GM23338 (cell line): ENCODE results near the gene ARHGAP30. TPM values are rescaled to one million over a fixed set of nuclear protein-coding genes. Genes with fewer than 3 reads are reported as not detected.

Experiments used
- ATAC-seq: fragments of 200-7000 bp; cut with Tn5 transposase; 3 replicates; pipeline ENCODE4 v1.9.1; 2020
- DNase-seq: peaks from one replicate; pipeline ENCODE4 v3.0.0-alpha.2; 2015; ENCODE audit warnings: low spot score
- H2AFZ ChIP-seq: fragments of 200-600 bp; sonication (generic); 2 replicates; pipeline ENCODE4 v1.8.0; 2016; ENCODE audit warnings: antibody characterized with exemption, mild to moderate bottlenecking, moderate library complexity
- H3F3A ChIP-seq: fragments of 200-600 bp; sonication (generic); replicated peaks from 2 replicates; pipeline ENCODE4 v1.8.0; 2017; ENCODE audit warnings: antibody characterized with exemption, mixed run types, low read depth
- H3K27ac ChIP-seq: fragments of 200-600 bp; sonication (generic); 2 replicates; pipeline ENCODE4 v1.6.1; 2016; ENCODE audit warnings: low read depth
- H3K27me3 ChIP-seq: fragments of 200-600 bp; sonication (generic); 2 replicates; pipeline ENCODE4 v1.8.0; 2016; ENCODE audit warnings: mild to moderate bottlenecking, mixed run types, moderate library complexity; ENCODE audit not compliant: insufficient read depth
- H3K36me3 ChIP-seq: fragments of 200-600 bp; sonication (generic); 2 replicates; pipeline ENCODE4 v1.8.0; 2016; ENCODE audit warnings: mild to moderate bottlenecking; ENCODE audit not compliant: insufficient read depth
- H3K4me1 ChIP-seq: fragments of 200-600 bp; sonication (generic); 2 replicates; pipeline ENCODE4 v1.8.0; 2016; ENCODE audit warnings: mild to moderate bottlenecking, moderate library complexity; ENCODE audit not compliant: insufficient read depth
- H3K4me2 ChIP-seq: fragments of 200-600 bp; sonication (generic); 2 replicates; pipeline ENCODE4 v1.7.1; 2017; ENCODE audit warnings: mixed run types
- H3K4me3 ChIP-seq: fragments of 200-600 bp; sonication (generic); 2 replicates; pipeline ENCODE4 v1.6.1; 2016; ENCODE audit warnings: mixed run types
- H3K79me2 ChIP-seq: fragments of 200-600 bp; sonication (generic); replicated peaks from 2 replicates; pipeline ENCODE4 v1.8.0; 2017; ENCODE audit warnings: mild to moderate bottlenecking; ENCODE audit not compliant: insufficient read depth
- H3K9me2 ChIP-seq: fragments of 200-600 bp; sonication (generic); 2 replicates; pipeline ENCODE4 v1.8.0; 2017; ENCODE audit not compliant: insufficient read depth
- H4K20me1 ChIP-seq: fragments of 200-600 bp; sonication (generic); replicated peaks from 2 replicates; pipeline ENCODE4 v1.8.0; 2017; ENCODE audit warnings: mild to moderate bottlenecking; ENCODE audit not compliant: insufficient read depth
- H3K27ac Mint-ChIP-seq: 2 replicates; pipeline ENCODE4 v1.8.0; 2020; ENCODE audit warnings: inconsistent platforms, mild to moderate bottlenecking, moderate library complexity, mixed read lengths
- H3K27me3 Mint-ChIP-seq: 3 replicates; pipeline ENCODE4 v1.8.0; 2022; ENCODE audit warnings: low read depth, mild to moderate bottlenecking, moderate library complexity, mixed read lengths, inconsistent platforms; ENCODE audit not compliant: insufficient read depth, poor library complexity
- H3K36me3 Mint-ChIP-seq: 3 replicates; pipeline ENCODE4 v1.8.0; 2021; ENCODE audit warnings: low read depth, mild to moderate bottlenecking, inconsistent platforms, moderate library complexity, mixed read lengths
- H3K4me1 Mint-ChIP-seq: 3 replicates; pipeline ENCODE4 v1.8.0; 2020; ENCODE audit warnings: mild to moderate bottlenecking, inconsistent platforms, mixed read lengths
- H3K4me3 Mint-ChIP-seq: 3 replicates; pipeline ENCODE4 v1.8.0; 2021; ENCODE audit warnings: moderate library complexity, mild to moderate bottlenecking, inconsistent platforms, mixed read lengths
- H3K9me3 Mint-ChIP-seq: 3 replicates; pipeline ENCODE4 v1.8.0; 2020; ENCODE audit warnings: moderate library complexity, mild to moderate bottlenecking, inconsistent platforms, mixed read lengths
- CREB1 ChIP-seq: fragments of 250-450 bp; sonication (Bioruptor Pico); IDR thresholded peaks from 2 replicates; pipeline ENCODE4 v1.5.0; 2020; ENCODE audit warnings: low read depth, mild to moderate bottlenecking, moderate library complexity
- EZH2 ChIP-seq: fragments of 200-600 bp; sonication (generic); IDR thresholded peaks from one replicate; pipeline ENCODE4 v1.8.0; 2017; ENCODE audit warnings: antibody characterized with exemption, mild to moderate bottlenecking, low read depth; ENCODE audit not compliant: unreplicated experiment
- EZH2phosphoT487 ChIP-seq: fragments of 200-600 bp; sonication (generic); IDR thresholded peaks from one replicate; pipeline ENCODE4 v1.8.1; 2018; ENCODE audit warnings: antibody characterized with exemption; ENCODE audit not compliant: unreplicated experiment
- JUNB ChIP-seq: IDR thresholded peaks from one replicate; pipeline ENCODE4 v1.6.1; 2016; ENCODE audit warnings: antibody characterized with exemption; ENCODE audit not compliant: unreplicated experiment
- NANOG ChIP-seq: IDR thresholded peaks from 2 replicates; pipeline ENCODE4 v1.6.1; 2016; ENCODE audit warnings: antibody characterized with exemption, borderline replicate concordance
- POLR2AphosphoS5 ChIP-seq: IDR thresholded peaks from 2 replicates; pipeline ENCODE4 v1.6.1; 2016; ENCODE audit warnings: antibody characterized with exemption, low read depth
- STAT1 ChIP-seq: IDR thresholded peaks from one replicate; pipeline ENCODE4 v1.6.1; 2016; ENCODE audit warnings: antibody characterized with exemption; ENCODE audit not compliant: unreplicated experiment
- ZNF114 ChIP-seq: fragments of 250-450 bp; sonication (Bioruptor Pico); IDR thresholded peaks from 2 replicates; pipeline ENCODE4 v1.5.0; 2020; ENCODE audit warnings: mild to moderate bottlenecking, moderate library complexity
- ZNF331 ChIP-seq: fragments of 250-450 bp; sonication (Bioruptor Pico); IDR thresholded peaks from 2 replicates; pipeline ENCODE4 v1.5.0; 2020; ENCODE audit warnings: low read depth, mild to moderate bottlenecking, moderate library complexity
- polyA plus RNA-seq: library from polyadenylated mRNA; unstranded; fragments of >200 nt; fragmentation: Nextera tagmentation; extraction: Ambion mirVana; gene quantifications from 2 replicates; pipeline ENCODE4 v1.2.1, GENCODE V29; 2016
- total RNA-seq: library from RNA; depleted of rRNA; stranded (reverse); fragments of >200 nt; shearing (Covaris generic); gene quantifications from 2 replicates; pipeline ENCODE4 v1.2.3, GENCODE V29; 2014
- TF ChIP-seq, protein P1 (sequence below), 2 experiments: fragments of 200-600 bp in 1 of 2; sonication (generic) in 1 of 2; conservative IDR thresholded peaks; 2 replicates each; pipeline versions ENCODE4 v1.5.1 to v1.6.1; 2016 to 2017; ENCODE audit warnings: antibody characterized with exemption in 2 of 2, low read depth in 2 of 2, mild to moderate bottlenecking in 2 of 2, moderate library complexity in 1 of 2
- TF ChIP-seq, protein P2 (sequence below): IDR thresholded peaks from one replicate; pipeline ENCODE4 v1.6.1; 2018; ENCODE audit warnings: antibody characterized with exemption; ENCODE audit not compliant: unreplicated experiment

ARHGAP30 gene
- total and polyA plus RNA-seq, 2 experiments from 2014 or later = 0.45 TPM; not detected in 1

DNA sequence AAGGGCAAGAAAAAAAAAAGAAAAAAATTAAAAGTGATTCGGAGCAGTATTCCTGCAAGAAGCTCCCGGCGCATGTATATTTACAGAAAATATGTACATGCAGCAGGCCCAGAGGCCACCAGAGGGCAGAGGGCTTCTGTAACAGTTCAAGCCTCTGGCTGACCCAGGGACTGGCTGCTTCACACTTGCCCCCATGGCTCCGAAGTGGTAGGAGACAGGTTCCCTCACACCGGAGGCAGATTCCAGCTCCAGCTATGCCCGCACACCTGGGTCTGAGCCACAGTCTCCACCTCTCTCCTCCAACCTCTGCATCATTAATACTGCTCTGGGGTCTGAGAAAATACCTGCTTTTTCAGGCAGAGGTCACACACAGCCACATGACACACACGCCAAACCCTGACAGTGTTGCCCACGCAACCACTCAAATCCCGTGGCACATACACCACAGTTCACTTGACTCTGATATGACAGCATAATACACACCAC is 2.2 kb upstream of the ARHGAP30 start:
- Histone ChIP-seq H3K36me3 (no peaks in the 10 kb centered on the region), H3K4me3 (no peak overlapping the region), H3K9me2 (no peaks in the 10 kb centered on the region), H3F3A (no peaks in the 10 kb centered on the region), H3K27me3 (no peaks in the 10 kb centered on the region), H4K20me1 (no peaks in the 10 kb centered on the region), H2AFZ (no peak overlapping the region), H3K4me1 (0 out of 2 replicates have a peak, but pooled peaks cover 4% of the 10 kb centered on the region), H3K27ac (no peak overlapping the region), H3K79me2 (no peaks in the 10 kb centered on the region), H3K4me2 (no peak overlapping the region)
- DNase-seq = peak; percentile 82
- Mint-ChIP-seq H3K4me1 (peaks cover 5% of the 10 kb centered on the region; the same call in 2 of the 3 replicates), H3K27ac (no peak overlapping the region), H3K36me3 (no peaks in the 10 kb centered on the region), H3K9me3 (no peaks in the 10 kb centered on the region), H3K4me3 (no peak overlapping the region), H3K27me3 (peaks cover 12% of the 10 kb centered on the region)
- no peak for TF ChIP-seq EZH2phosphoT487
- TF ChIP-seq, protein P1, sequence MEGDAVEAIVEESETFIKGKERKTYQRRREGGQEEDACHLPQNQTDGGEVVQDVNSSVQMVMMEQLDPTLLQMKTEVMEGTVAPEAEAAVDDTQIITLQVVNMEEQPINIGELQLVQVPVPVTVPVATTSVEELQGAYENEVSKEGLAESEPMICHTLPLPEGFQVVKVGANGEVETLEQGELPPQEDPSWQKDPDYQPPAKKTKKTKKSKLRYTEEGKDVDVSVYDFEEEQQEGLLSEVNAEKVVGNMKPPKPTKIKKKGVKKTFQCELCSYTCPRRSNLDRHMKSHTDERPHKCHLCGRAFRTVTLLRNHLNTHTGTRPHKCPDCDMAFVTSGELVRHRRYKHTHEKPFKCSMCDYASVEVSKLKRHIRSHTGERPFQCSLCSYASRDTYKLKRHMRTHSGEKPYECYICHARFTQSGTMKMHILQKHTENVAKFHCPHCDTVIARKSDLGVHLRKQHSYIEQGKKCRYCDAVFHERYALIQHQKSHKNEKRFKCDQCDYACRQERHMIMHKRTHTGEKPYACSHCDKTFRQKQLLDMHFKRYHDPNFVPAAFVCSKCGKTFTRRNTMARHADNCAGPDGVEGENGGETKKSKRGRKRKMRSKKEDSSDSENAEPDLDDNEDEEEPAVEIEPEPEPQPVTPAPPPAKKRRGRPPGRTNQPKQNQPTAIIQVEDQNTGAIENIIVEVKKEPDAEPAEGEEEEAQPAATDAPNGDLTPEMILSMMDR (conservative IDR thresholded peaks at IDR 0.05; ENCODE audit: low read depth in 2 of 2) = peak; percentile 65 to 78
- ATAC-seq = peak; percentile 83

DNA sequence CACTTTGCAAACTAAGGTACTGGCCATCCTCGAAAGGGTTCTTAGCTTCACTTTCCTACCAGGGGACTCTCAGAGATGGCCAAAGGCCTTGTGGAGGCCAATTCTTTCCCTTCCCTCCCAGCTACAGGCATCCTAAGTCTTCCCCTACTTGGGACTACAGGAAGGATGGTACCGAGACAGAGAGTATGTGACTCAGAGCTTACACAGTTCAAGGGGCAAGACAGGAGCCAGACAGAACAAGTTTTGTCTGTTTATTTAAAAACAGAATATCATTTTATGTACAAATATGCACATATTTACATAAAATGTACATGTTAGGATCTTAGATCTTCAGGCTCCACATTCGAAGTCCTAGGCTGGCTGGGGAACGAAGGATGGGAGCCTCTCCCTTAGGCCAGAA is 1.1 kb upstream of the ARHGAP30 start:
- no peaks in the 10 kb centered on the region for H3K36me3 Mint-ChIP-seq
- DNase-seq (no peak), ATAC-seq (no peak)
- no peaks in the 10 kb centered on the region for H3K9me3 Mint-ChIP-seq
- Histone ChIP-seq H3K9me2 (no peaks in the 10 kb centered on the region), H3K27me3 (no peaks in the 10 kb centered on the region), H3K27ac (no peak overlapping the region), H4K20me1 (no peaks in the 10 kb centered on the region), H3K4me2 (no peak overlapping the region), H2AFZ (no peak overlapping the region), H3K4me3 (no peak overlapping the region), H3F3A (no peaks in the 10 kb centered on the region), H3K4me1 (0 out of 2 replicates have a peak, but pooled peaks cover 4% of the 10 kb centered on the region), H3K36me3 (no peaks in the 10 kb centered on the region), H3K79me2 (no peaks in the 10 kb centered on the region)
- no peak overlapping the region for H3K27ac Mint-ChIP-seq
- no peak overlapping the region for H3K4me3 Mint-ChIP-seq
- H3K27me3 Mint-ChIP-seq = peaks cover 14% of the 10 kb centered on the region
- H3K4me1 Mint-ChIP-seq = peaks cover 5% of the 10 kb centered on the region; the same call in 2 of the 3 replicates
- no peak for TF ChIP-seq EZH2
- no peak for TF ChIP-seq ZNF331
- no peak for TF ChIP-seq STAT1
- TF ChIP-seq ZNF114 = no peak
- TF ChIP-seq NANOG = no peak
- TF ChIP-seq, protein P2, sequence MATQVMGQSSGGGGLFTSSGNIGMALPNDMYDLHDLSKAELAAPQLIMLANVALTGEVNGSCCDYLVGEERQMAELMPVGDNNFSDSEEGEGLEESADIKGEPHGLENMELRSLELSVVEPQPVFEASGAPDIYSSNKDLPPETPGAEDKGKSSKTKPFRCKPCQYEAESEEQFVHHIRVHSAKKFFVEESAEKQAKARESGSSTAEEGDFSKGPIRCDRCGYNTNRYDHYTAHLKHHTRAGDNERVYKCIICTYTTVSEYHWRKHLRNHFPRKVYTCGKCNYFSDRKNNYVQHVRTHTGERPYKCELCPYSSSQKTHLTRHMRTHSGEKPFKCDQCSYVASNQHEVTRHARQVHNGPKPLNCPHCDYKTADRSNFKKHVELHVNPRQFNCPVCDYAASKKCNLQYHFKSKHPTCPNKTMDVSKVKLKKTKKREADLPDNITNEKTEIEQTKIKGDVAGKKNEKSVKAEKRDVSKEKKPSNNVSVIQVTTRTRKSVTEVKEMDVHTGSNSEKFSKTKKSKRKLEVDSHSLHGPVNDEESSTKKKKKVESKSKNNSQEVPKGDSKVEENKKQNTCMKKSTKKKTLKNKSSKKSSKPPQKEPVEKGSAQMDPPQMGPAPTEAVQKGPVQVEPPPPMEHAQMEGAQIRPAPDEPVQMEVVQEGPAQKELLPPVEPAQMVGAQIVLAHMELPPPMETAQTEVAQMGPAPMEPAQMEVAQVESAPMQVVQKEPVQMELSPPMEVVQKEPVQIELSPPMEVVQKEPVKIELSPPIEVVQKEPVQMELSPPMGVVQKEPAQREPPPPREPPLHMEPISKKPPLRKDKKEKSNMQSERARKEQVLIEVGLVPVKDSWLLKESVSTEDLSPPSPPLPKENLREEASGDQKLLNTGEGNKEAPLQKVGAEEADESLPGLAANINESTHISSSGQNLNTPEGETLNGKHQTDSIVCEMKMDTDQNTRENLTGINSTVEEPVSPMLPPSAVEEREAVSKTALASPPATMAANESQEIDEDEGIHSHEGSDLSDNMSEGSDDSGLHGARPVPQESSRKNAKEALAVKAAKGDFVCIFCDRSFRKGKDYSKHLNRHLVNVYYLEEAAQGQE = no peak
- TF ChIP-seq JUNB = no peak
- no peak for TF ChIP-seq EZH2phosphoT487
- no peak for TF ChIP-seq CREB1 (CRISPR knock-in tag)
- TF ChIP-seq POLR2AphosphoS5 = no peak
